Fibroblast of lung (primary cell): ENCODE measurements around the gene L3MBTL2. TPM values are rescaled to one million over a fixed set of nuclear protein-coding genes. Genes with fewer than 3 reads are reported as not detected.

Experiments used
- DNase-seq, 2 donors: peaks; one replicate each; pipeline versions ENCODE4 v3.0.0 to v3.0.0-alpha.2; 2010; ENCODE audit warnings: low read depth in 2 of 2
- H2AFZ ChIP-seq: 2 replicates; pipeline ENCODE4 v1.5.1; 2012; ENCODE audit warnings: low read length, control low read depth, inconsistent platforms
- H3K27ac ChIP-seq: 2 replicates; pipeline ENCODE4 v1.5.1; 2011; ENCODE audit warnings: low read length, control low read depth; ENCODE audit not compliant: insufficient read depth
- H3K27me3 ChIP-seq: 2 replicates; pipeline ENCODE4 v1.5.1; 2011; ENCODE audit warnings: mild to moderate bottlenecking, low read length; ENCODE audit not compliant: control insufficient read depth, insufficient read depth
- H3K36me3 ChIP-seq: 2 replicates; pipeline ENCODE4 v1.5.1; 2011; ENCODE audit warnings: low read length; ENCODE audit not compliant: control insufficient read depth, insufficient read depth
- H3K4me1 ChIP-seq: 2 replicates; pipeline ENCODE4 v1.5.1; 2011; ENCODE audit warnings: low read length; ENCODE audit not compliant: control insufficient read depth, insufficient read depth; ENCODE audit errors: extremely low read depth
- H3K4me2 ChIP-seq: 2 replicates; pipeline ENCODE4 v1.5.1; 2011; ENCODE audit warnings: low read length, control low read depth; ENCODE audit not compliant: insufficient read depth; ENCODE audit errors: extremely low read depth
- H3K4me3 ChIP-seq, 4 experiments: fragments of 200-600 bp in 1 of 4; sonication (generic) in 1 of 4; replicated peaks in 1 of 4; 2 replicates each; pipeline ENCODE4 v1.5.1; 2011 to 2016; ENCODE audit warnings: low read length in 4 of 4, low read depth in 3 of 4, mild to moderate bottlenecking in 3 of 4, control low read depth in 2 of 4, inconsistent platforms in 1 of 4, mixed read lengths in 1 of 4; ENCODE audit not compliant: insufficient read depth in 1 of 4; ENCODE audit errors: control extremely low read depth in 1 of 4
- H3K79me2 ChIP-seq: 2 replicates; pipeline ENCODE4 v1.5.1; 2012; ENCODE audit warnings: mild to moderate bottlenecking, low read length, inconsistent platforms; ENCODE audit not compliant: control insufficient read depth, insufficient read depth
- H3K9ac ChIP-seq: 2 replicates; pipeline ENCODE4 v1.5.1; 2011; ENCODE audit warnings: mild to moderate bottlenecking, low read length, control low read depth; ENCODE audit not compliant: insufficient read depth
- H3K9me3 ChIP-seq: 2 replicates; pipeline ENCODE4 v1.5.1; 2012; ENCODE audit warnings: low read depth, low read length; ENCODE audit not compliant: control insufficient read depth, insufficient read depth
- H4K20me1 ChIP-seq: 2 replicates; pipeline ENCODE4 v1.5.1; 2011; ENCODE audit warnings: low read length; ENCODE audit not compliant: control insufficient read depth, insufficient read depth; ENCODE audit errors: extremely low read depth
- EZH2 ChIP-seq: IDR thresholded peaks from 2 replicates; pipeline ENCODE4 v1.5.1; 2012; ENCODE audit warnings: low read length, control low read depth, mild to moderate bottlenecking; ENCODE audit errors: missing control alignments
- polyA plus RNA-seq, 2 donors: library from polyadenylated mRNA; depleted of rRNA in 1 of 2; stranded (reverse) in 1 of 2; unstranded in 1 of 2; fragments of >200 nt; gene quantifications; 2 replicates each; pipeline ENCODE4 v1.2.1, GENCODE V29; 2011 to 2012; ENCODE audit warnings: missing spikeins in 1 of 2
- total RNA-seq: library from RNA; depleted of rRNA; stranded (reverse); fragments of >200 nt; gene quantifications from 2 replicates; pipeline ENCODE4 v1.2.1, GENCODE V29; 2014
- TF ChIP-seq, protein P1 (sequence below), 2 donors: IDR thresholded peaks in 1 of 2; conservative IDR thresholded peaks in 1 of 2; 1 replicate in 1 of 2; 2 replicates in 1 of 2; pipeline ENCODE4 v1.5.1; 2011 to 2012; ENCODE audit warnings: low read length in 2 of 2, control low read depth in 1 of 2, inconsistent platforms in 1 of 2, low read depth in 1 of 2, mild to moderate bottlenecking in 1 of 2

L3MBTL2 gene
- total and polyA plus RNA-seq, 2 donors (not counting 1 experiment from before 2014, with no cell fraction given), result 16.0 to 19.3 TPM

DNA sequence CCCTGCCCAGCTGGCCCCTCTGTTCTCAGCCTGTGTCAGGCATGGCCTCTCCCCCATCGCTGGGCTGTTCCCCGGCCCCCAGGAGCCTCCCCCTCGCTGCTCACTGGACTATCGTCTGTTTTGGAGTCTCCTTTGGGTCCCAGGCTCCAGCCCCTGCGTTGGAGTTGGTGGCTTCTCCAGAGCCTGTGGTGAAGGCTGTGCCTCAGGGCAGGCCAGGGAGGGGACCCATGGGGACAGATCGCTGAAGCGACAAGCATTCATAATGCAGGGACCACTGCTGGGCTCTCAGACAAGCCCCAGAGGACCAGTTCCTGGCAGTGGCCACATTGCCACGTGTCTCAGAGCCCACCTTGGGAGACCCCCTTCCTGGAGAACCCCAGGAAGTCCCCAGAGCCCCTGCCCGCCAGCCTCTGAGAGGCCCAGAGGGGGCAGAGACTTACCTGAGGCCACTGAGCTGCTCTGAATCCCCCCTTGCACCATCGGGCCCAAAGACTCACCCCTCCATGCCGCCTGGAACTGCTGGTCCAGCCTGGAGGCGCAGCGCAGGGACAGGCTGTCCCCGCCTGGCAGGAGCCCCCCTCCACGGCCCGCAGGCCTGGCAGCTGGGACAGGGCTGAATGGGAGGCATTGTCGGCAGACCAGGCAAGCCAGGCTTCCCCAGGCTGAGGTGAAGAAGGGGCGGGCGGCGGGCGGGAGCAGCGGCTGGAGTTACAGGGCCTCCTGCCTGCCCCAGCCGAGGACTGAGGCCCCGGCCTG is 35.4 kb downstream of the L3MBTL2 start, which contains the start of gene CHADL:
Gene CHADL (minus strand): TSS at position 555 of the 756 bp plus-strand sequence. CDS start 50 bp downstream, at position 505.
- H2AFZ ChIP-seq, result no peak within 1 kb of the TSS
- TF ChIP-seq, protein P1, sequence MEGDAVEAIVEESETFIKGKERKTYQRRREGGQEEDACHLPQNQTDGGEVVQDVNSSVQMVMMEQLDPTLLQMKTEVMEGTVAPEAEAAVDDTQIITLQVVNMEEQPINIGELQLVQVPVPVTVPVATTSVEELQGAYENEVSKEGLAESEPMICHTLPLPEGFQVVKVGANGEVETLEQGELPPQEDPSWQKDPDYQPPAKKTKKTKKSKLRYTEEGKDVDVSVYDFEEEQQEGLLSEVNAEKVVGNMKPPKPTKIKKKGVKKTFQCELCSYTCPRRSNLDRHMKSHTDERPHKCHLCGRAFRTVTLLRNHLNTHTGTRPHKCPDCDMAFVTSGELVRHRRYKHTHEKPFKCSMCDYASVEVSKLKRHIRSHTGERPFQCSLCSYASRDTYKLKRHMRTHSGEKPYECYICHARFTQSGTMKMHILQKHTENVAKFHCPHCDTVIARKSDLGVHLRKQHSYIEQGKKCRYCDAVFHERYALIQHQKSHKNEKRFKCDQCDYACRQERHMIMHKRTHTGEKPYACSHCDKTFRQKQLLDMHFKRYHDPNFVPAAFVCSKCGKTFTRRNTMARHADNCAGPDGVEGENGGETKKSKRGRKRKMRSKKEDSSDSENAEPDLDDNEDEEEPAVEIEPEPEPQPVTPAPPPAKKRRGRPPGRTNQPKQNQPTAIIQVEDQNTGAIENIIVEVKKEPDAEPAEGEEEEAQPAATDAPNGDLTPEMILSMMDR (conservative IDR thresholded peaks at IDR 0.05 in 1 of 2, IDR thresholded peaks at IDR 0.05 in 1 of 2; ENCODE audit: low read depth in 1 of 2, low read length in 2 of 2), result no peak
- no peak for TF ChIP-seq EZH2
- no peaks in the 10 kb centered on the region for H3K79me2 ChIP-seq
- no peaks in the 10 kb centered on the region for H4K20me1 ChIP-seq
- no peaks in the 10 kb centered on the region for H3K36me3 ChIP-seq
- DNase-seq, result no peak
- H3K9me3 ChIP-seq, result no peaks in the 10 kb centered on the region
- no peak within 1 kb of the TSS for H3K4me2 ChIP-seq
- no peak within 1 kb of the TSS for H3K9ac ChIP-seq
- no peak within 1 kb of the TSS for H3K27ac ChIP-seq
- no peak within 1 kb of the TSS for H3K4me3 ChIP-seq
- no peaks in the 10 kb centered on the region for H3K4me1 ChIP-seq
- no peaks in the 10 kb centered on the region for H3K27me3 ChIP-seq

DNA sequence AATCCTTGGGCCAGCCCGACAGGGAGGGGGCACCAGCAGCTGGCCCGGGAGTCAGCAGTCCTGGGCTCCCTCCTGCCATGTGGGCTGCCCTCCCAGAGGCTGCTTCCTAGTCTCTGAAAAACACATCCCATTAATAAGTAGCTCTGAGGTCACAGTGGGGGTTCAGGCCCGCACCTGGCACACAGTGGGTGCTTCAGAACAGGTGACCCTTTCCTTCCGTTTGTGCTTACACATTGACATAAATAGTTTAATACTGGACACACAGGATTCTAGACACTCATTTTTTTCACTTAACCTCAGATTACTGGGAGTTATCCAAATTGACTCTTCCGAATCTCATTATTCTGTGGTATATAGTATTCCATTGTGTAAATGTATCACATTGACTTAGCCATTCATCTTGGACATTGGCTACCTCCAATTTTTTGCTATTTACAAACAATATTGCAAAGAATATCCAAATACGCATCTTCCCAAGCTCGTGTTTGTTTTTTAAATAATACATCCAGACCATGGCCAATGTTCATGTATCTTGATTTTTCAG is 36.1 kb downstream of the L3MBTL2 start:
- Histone ChIP-seq H3K79me2 (no peaks in the 10 kb centered on the region), H3K9ac (no peak overlapping the region), H2AFZ (no peak overlapping the region), H3K4me1 (no peaks in the 10 kb centered on the region), H3K4me2 (no peak overlapping the region), H3K27me3 (no peaks in the 10 kb centered on the region), H3K36me3 (peaks cover 6% of the 10 kb centered on the region), H4K20me1 (no peaks in the 10 kb centered on the region), H3K9me3 (no peaks in the 10 kb centered on the region), H3K27ac (no peak overlapping the region), H3K4me3 (no peak overlapping the region)
- no peak for DNase-seq
- no peak for TF ChIP-seq EZH2
- TF ChIP-seq, protein P1 (conservative IDR thresholded peaks at IDR 0.05 in 1 of 2, IDR thresholded peaks at IDR 0.05 in 1 of 2; ENCODE audit: low read depth in 1 of 2, low read length in 2 of 2), result no peak

DNA sequence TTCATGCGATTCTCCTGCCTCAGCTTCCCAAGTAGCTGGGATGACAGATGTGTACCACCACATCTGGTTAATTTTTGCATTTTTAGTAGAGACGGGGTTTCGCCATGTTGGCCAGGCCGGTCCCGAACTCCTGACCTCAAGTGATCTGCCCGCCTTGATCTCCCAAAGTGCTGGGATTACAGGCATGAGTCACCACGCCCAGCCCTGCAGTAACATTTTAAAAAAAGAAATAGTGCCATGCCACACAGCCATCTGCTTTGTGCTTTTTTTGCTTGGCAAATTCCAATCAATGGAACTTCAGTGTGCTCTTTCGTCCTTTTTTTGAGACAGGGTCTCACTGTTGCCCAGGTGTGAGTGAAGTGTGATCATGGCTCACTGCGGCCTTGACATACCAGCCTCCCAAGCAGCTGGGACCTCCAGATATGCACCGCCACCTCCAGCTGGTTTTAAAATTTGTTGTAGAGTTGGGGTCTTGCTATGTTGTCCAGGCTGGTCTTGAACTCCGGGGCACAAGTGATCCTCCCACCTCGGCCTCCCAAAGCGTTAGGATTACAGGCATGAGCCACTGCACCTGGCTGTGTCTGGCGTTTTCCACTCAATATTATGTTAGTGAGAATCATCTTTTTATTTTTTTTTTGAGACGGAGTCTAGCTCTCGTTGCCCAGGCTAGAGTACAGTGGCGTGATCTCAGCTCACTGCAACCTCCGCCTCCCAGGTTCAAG is 37.4 kb downstream of the L3MBTL2 start:
- no peaks in the 10 kb centered on the region for H3K9me3 ChIP-seq
- no peaks in the 10 kb centered on the region for H4K20me1 ChIP-seq
- H3K79me2 ChIP-seq, result no peaks in the 10 kb centered on the region
- H3K27ac ChIP-seq, result no peak overlapping the region
- DNase-seq, result no peak
- H3K9ac ChIP-seq, result no peak overlapping the region
- H3K27me3 ChIP-seq, result no peaks in the 10 kb centered on the region
- H2AFZ ChIP-seq, result no peak overlapping the region
- no peaks in the 10 kb centered on the region for H3K4me1 ChIP-seq
- H3K36me3 ChIP-seq, result peaks cover 11% of the 10 kb centered on the region
- TF ChIP-seq EZH2, result no peak
- TF ChIP-seq, protein P1 (conservative IDR thresholded peaks at IDR 0.05 in 1 of 2, IDR thresholded peaks at IDR 0.05 in 1 of 2; ENCODE audit: low read depth in 1 of 2, low read length in 2 of 2), result no peak
- no peak overlapping the region for H3K4me2 ChIP-seq
- no peak overlapping the region for H3K4me3 ChIP-seq
